IMR-90 (cell line): Measurements from ENCODE around the gene ARMH3.

ENCODE experiments used
- BHLHE40 ChIP-seq: fragments of 150-350 bp; IDR thresholded peaks from 2 replicates; pipeline ENCODE4 v1.6.1; 2016; ENCODE audit warnings: mild to moderate bottlenecking, low read depth, low read length
- CTCF ChIP-seq: conservative IDR thresholded peaks from 2 replicates; pipeline ENCODE4 v1.5.1; 2012; ENCODE audit warnings: mild to moderate bottlenecking, low read depth, low read length, improper control_type of control experiment
- ELK1 ChIP-seq: fragments of 150-350 bp; IDR thresholded peaks from 2 replicates; pipeline ENCODE4 v1.6.1; 2016; ENCODE audit warnings: low read depth, mild to moderate bottlenecking, low read length, moderate library complexity, borderline replicate concordance
- POLR2A ChIP-seq: IDR thresholded peaks from 2 replicates; pipeline ENCODE4 v1.6.1; 2012; ENCODE audit warnings: mild to moderate bottlenecking, low read depth, low read length
- RCOR1 ChIP-seq: IDR thresholded peaks from 2 replicates; pipeline ENCODE4 v1.6.1; 2012; ENCODE audit warnings: mild to moderate bottlenecking, low read length, improper control_type of control experiment; ENCODE audit not compliant: insufficient replicate concordance
- RFX5 ChIP-seq: IDR thresholded peaks from 2 replicates; pipeline ENCODE4 v1.8.0; 2012; ENCODE audit warnings: low read depth, mild to moderate bottlenecking, low read length, moderate library complexity
- SMC3 ChIP-seq: fragments of 150-350 bp; IDR thresholded peaks from 2 replicates; pipeline ENCODE4 v1.6.1; 2016; ENCODE audit warnings: low read depth, mild to moderate bottlenecking, antibody characterized with exemption, low read length, moderate library complexity

GRCh38 chr10:101969412-101969922 is 86.5 kb downstream of the ARMH3 start:
- TF ChIP-seq CTCF (no peak), RFX5 (no peak), RCOR1 (no peak), SMC3 (no peak), POLR2A (no peak), ELK1 (no peak), BHLHE40 (no peak)
